ENCODE data around the gene UBE2J2.
"Not testable (repeated sequence)": the region's sequence is repeated elsewhere in the genome, so short reads cannot be mapped to it uniquely, and the experiment has no call there.

- TF ChIP-seq POLR2A, CTCF, POLR2AphosphoS5 (IDR thresholded peaks at IDR 0.05): not testable (repeated sequence)
Measured at GRCh38 chr1:1316199-1316598, 42.5 kb upstream of the UBE2J2 start.
